ENCODE data around the gene PCP2. TPM values are rescaled to one million over a fixed set of nuclear protein-coding genes. Genes with fewer than 3 reads are reported as not detected.

PCP2 gene
- total and polyA plus RNA-seq, 2 donors from 2014 or later, result 6.1 to 8.9 TPM

- intact Hi-C loops (cut with DNase I), result no loop called here
- Histone ChIP-seq H3K27ac (ENCODE audit: low read depth in 2 of 2, low read length in 2 of 2) (no peak overlapping the region), H3K27me3 (ENCODE audit: control insufficient read depth, insufficient read depth, low read length) (no peaks in the 10 kb centered on the region), H3K4me3 (ENCODE audit: low read length in 3 of 3) (no peak overlapping the region), H3K9ac (ENCODE audit: low read length in 3 of 3) (no peak overlapping the region), H3K4me1 (ENCODE audit: control insufficient read depth in 2 of 3, insufficient read depth in 2 of 3, low read depth in 1 of 3, low read length in 3 of 3) (peaks cover 0 to 3% (median 0%) of the 10 kb centered on the region in 3 donors), H3K36me3 (ENCODE audit: control insufficient read depth in 2 of 3, insufficient read depth in 3 of 3, low read length in 3 of 3) (no peaks in the 10 kb centered on the region), H3K9me3 (ENCODE audit: control insufficient read depth in 2 of 3, insufficient read depth in 1 of 3, low read length in 3 of 3) (no peaks in the 10 kb centered on the region)
- no peak for FAIRE-seq
- no peak for DNase-seq
- no peak for TF ChIP-seq CTCF (IDR thresholded peaks at IDR 0.05; ENCODE audit: borderline replicate concordance, extremely low read depth, insufficient read depth)
These were observed 22.1 kb upstream of the PCP2 start for GRCh38 chr19:7655581-7655980.

GRCh38 chr19:7654401-7654800, 20.9 kb upstream of the PCP2 start:
- Histone ChIP-seq H3K36me3 (ENCODE audit: control insufficient read depth in 2 of 3, insufficient read depth in 3 of 3, low read length in 3 of 3) (no peaks in the 10 kb centered on the region), H3K4me1 (ENCODE audit: control insufficient read depth in 2 of 3, insufficient read depth in 2 of 3, low read depth in 1 of 3, low read length in 3 of 3) (peaks cover 0 to 3% (median 0%) of the 10 kb centered on the region in 3 donors), H3K27ac (ENCODE audit: low read depth in 2 of 2, low read length in 2 of 2) (no peak overlapping the region), H3K9me3 (ENCODE audit: control insufficient read depth in 2 of 3, insufficient read depth in 1 of 3, low read length in 3 of 3) (no peaks in the 10 kb centered on the region), H3K9ac (ENCODE audit: low read length in 3 of 3) (no peak overlapping the region), H3K27me3 (ENCODE audit: control insufficient read depth, insufficient read depth, low read length) (no peaks in the 10 kb centered on the region), H3K4me3 (ENCODE audit: low read length in 3 of 3) (no peak overlapping the region)
- intact Hi-C loops (cut with DNase I), result no loop called here
- TF ChIP-seq CTCF (IDR thresholded peaks at IDR 0.05; ENCODE audit: borderline replicate concordance, extremely low read depth, insufficient read depth), result no peak
- DNase-seq (no peak), FAIRE-seq (no peak)

- H3K27ac ChIP-seq (ENCODE audit: low read depth in 2 of 2, low read length in 2 of 2), result no peak overlapping the region
- peak; percentile 29 for FAIRE-seq
- no peaks in the 10 kb centered on the region for H3K9me3 ChIP-seq (ENCODE audit: control insufficient read depth in 2 of 3, insufficient read depth in 1 of 3, low read length in 3 of 3)
- peaks cover 0 to 3% (median 0%) of the 10 kb centered on the region in 3 donors for H3K4me1 ChIP-seq (ENCODE audit: control insufficient read depth in 2 of 3, insufficient read depth in 2 of 3, low read depth in 1 of 3, low read length in 3 of 3)
- no peaks in the 10 kb centered on the region for H3K36me3 ChIP-seq (ENCODE audit: control insufficient read depth in 2 of 3, insufficient read depth in 3 of 3, low read length in 3 of 3)
- no peaks in the 10 kb centered on the region for H3K27me3 ChIP-seq (ENCODE audit: control insufficient read depth, insufficient read depth, low read length)
- peak; percentile 86 to 92 (median 90) for DNase-seq
- peak overlapping the region in 1 of 3 donors; percentile 41 for H3K4me3 ChIP-seq (ENCODE audit: low read length in 3 of 3)
- intact Hi-C loops (cut with DNase I), result no loop called here
- TF ChIP-seq CTCF (IDR thresholded peaks at IDR 0.05; ENCODE audit: borderline replicate concordance, extremely low read depth, insufficient read depth), result peak; percentile 97
- no peak overlapping the region for H3K9ac ChIP-seq (ENCODE audit: low read length in 3 of 3)
These were observed 18.6 kb upstream of the PCP2 start for GRCh38 chr19:7652061-7652641.

GRCh38 chr19:7650148-7650547, 16.6 kb upstream of the PCP2 start:
- Histone ChIP-seq H3K9ac (ENCODE audit: low read length in 3 of 3) (no peak overlapping the region), H3K4me1 (ENCODE audit: control insufficient read depth in 2 of 3, insufficient read depth in 2 of 3, low read depth in 1 of 3, low read length in 3 of 3) (peaks cover 0 to 3% (median 0%) of the 10 kb centered on the region in 3 donors), H3K4me3 (ENCODE audit: low read length in 3 of 3) (no peak overlapping the region), H3K27ac (ENCODE audit: low read depth in 2 of 2, low read length in 2 of 2) (no peak overlapping the region), H3K27me3 (ENCODE audit: control insufficient read depth, insufficient read depth, low read length) (no peaks in the 10 kb centered on the region), H3K36me3 (ENCODE audit: control insufficient read depth in 2 of 3, insufficient read depth in 3 of 3, low read length in 3 of 3) (no peaks in the 10 kb centered on the region), H3K9me3 (ENCODE audit: control insufficient read depth in 2 of 3, insufficient read depth in 1 of 3, low read length in 3 of 3) (no peaks in the 10 kb centered on the region)
- no peak for TF ChIP-seq CTCF (IDR thresholded peaks at IDR 0.05; ENCODE audit: borderline replicate concordance, extremely low read depth, insufficient read depth)
- intact Hi-C loops (cut with DNase I), result no loop called here
- DNase-seq (no peak), FAIRE-seq (no peak)
